ENCODE results near the gene DENND2A.

DNA sequence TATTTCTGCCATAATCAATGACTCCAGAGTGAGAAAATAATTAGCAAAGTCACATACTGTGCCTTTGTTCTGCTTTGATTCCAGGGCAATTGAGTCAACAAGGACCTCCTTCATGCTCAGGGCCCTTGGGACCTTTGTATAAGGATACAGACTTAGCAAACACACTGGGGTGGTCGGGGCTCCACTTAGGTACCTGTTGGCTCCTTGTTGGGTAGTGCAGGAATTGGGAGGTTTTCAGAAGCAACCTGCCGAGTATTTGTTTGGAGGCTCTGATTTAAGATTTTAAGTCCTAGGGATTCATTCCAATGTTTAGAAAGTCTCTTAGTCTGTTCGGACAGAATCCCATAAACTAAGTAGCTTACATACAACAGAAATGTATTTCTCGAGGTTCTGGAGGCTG lies 35.1 kb upstream of the DENND2A start:
- TF ChIP-seq CTCF (IDR thresholded peaks at IDR 0.05; ENCODE audit: low read depth, low read length, missing input control), result no peak
- TF ChIP-seq, protein P1, sequence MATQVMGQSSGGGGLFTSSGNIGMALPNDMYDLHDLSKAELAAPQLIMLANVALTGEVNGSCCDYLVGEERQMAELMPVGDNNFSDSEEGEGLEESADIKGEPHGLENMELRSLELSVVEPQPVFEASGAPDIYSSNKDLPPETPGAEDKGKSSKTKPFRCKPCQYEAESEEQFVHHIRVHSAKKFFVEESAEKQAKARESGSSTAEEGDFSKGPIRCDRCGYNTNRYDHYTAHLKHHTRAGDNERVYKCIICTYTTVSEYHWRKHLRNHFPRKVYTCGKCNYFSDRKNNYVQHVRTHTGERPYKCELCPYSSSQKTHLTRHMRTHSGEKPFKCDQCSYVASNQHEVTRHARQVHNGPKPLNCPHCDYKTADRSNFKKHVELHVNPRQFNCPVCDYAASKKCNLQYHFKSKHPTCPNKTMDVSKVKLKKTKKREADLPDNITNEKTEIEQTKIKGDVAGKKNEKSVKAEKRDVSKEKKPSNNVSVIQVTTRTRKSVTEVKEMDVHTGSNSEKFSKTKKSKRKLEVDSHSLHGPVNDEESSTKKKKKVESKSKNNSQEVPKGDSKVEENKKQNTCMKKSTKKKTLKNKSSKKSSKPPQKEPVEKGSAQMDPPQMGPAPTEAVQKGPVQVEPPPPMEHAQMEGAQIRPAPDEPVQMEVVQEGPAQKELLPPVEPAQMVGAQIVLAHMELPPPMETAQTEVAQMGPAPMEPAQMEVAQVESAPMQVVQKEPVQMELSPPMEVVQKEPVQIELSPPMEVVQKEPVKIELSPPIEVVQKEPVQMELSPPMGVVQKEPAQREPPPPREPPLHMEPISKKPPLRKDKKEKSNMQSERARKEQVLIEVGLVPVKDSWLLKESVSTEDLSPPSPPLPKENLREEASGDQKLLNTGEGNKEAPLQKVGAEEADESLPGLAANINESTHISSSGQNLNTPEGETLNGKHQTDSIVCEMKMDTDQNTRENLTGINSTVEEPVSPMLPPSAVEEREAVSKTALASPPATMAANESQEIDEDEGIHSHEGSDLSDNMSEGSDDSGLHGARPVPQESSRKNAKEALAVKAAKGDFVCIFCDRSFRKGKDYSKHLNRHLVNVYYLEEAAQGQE (IDR thresholded peaks at IDR 0.05), result no peak
- no peak for TF ChIP-seq TAF1 (conservative IDR thresholded peaks at IDR 0.05)
- TF ChIP-seq RXRA (IDR thresholded peaks at IDR 0.05), result no peak
- TF ChIP-seq JUND (IDR thresholded peaks at IDR 0.05), result no peak
- TF ChIP-seq GABPA (IDR thresholded peaks at IDR 0.05 in 1 of 2, conservative IDR thresholded peaks at IDR 0.05 in 1 of 2), result no peak
- no peak for TF ChIP-seq ZBTB33 (IDR thresholded peaks at IDR 0.05)
- TF ChIP-seq EGR1 (IDR thresholded peaks at IDR 0.05; ENCODE audit: low read depth in 2 of 2), result no peak
- no peak for TF ChIP-seq YY1 (IDR thresholded peaks at IDR 0.05)
- TF ChIP-seq NR2F2 (IDR thresholded peaks at IDR 0.05), result no peak
- TF ChIP-seq ATF3 (IDR thresholded peaks at IDR 0.05), result no peak
- TF ChIP-seq, protein P2, sequence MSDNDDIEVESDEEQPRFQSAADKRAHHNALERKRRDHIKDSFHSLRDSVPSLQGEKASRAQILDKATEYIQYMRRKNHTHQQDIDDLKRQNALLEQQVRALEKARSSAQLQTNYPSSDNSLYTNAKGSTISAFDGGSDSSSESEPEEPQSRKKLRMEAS (IDR thresholded peaks at IDR 0.05), result no peak

Data from liver (tissue), 3 donors.